ENCODE measurements around the gene EGLN2.
"Not testable (repeated sequence)": the region's sequence is repeated elsewhere in the genome, so short reads cannot be mapped to it uniquely, and the experiment has no call there.

DNA sequence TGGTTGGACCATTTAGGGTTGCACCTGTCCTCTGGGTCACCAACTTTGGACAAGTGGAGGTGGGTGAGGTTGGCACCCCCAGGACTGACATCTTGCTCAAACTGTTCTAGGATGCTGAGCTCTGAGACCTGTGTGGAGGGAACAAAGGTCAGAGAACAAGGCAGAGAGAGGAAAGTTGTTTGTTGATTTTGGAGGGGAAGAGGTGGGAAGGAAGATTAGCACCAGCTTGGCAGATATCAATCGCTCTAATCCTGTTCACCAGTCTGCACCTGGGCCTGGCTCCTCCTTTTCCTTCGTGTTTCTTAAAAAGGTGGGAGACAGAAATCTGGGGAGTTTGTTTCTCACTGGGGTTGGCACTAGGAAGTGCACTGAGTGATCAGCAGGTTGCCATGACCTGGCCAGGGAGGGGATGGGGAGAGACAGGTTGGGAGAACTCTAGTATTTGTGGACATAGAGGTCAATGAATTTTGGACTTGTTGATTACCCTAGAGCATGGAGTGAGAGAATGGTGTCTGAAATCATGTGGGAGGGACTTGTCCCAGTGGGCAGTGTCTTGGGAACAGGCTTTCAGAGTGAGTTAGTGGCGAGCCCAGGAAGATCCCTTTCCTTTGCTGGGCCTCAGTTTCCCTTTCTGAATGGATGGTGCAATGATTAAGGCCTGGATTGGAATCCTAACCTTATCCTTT is 53.6 kb downstream of the EGLN2 start:
- TF ChIP-seq POLR2AphosphoS5 (IDR thresholded peaks at IDR 0.05; ENCODE audit: low read depth, low read length) = not testable (repeated sequence)
- TF ChIP-seq, protein P1, sequence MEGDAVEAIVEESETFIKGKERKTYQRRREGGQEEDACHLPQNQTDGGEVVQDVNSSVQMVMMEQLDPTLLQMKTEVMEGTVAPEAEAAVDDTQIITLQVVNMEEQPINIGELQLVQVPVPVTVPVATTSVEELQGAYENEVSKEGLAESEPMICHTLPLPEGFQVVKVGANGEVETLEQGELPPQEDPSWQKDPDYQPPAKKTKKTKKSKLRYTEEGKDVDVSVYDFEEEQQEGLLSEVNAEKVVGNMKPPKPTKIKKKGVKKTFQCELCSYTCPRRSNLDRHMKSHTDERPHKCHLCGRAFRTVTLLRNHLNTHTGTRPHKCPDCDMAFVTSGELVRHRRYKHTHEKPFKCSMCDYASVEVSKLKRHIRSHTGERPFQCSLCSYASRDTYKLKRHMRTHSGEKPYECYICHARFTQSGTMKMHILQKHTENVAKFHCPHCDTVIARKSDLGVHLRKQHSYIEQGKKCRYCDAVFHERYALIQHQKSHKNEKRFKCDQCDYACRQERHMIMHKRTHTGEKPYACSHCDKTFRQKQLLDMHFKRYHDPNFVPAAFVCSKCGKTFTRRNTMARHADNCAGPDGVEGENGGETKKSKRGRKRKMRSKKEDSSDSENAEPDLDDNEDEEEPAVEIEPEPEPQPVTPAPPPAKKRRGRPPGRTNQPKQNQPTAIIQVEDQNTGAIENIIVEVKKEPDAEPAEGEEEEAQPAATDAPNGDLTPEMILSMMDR (IDR thresholded peaks at IDR 0.05) = not testable (repeated sequence)
